ENCODE measurements around the gene SOWAHC. TPM values are rescaled to one million over a fixed set of nuclear protein-coding genes. Genes with fewer than 3 reads are reported as not detected.
"Not testable (repeated sequence)": the region's sequence is repeated elsewhere in the genome, so short reads cannot be mapped to it uniquely, and the experiment has no call there.

SOWAHC gene
- total RNA-seq, 2 experiments from 2014 or later: 0.97 to 1.0 TPM

DNA sequence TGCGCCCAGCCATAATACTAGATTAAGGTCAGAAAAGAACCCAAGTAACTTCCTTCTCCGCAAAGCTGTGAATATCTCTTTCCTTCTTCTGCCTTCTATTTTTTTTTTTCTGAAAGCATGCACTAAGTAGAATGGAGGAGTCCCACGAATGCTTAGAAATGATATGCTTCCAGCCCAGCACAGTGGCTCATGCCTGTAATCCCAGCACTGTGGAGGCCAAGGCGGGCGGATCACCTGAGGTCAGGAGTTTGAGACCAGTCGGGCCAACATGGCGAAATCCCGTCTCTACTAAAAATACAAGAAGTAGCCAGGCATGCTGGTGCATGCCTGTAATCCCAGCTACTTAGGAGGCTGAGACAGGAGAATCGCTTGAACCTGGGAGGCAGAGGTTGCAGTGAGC lies 25.8 kb downstream of the SOWAHC start:
- CTCF ChIA-PET, DNase-seq, H3K27me3 Mint-ChIP-seq, POLR2A ChIA-PET, H3K9me3 Mint-ChIP-seq, H3K27ac Mint-ChIP-seq, H3K4me3 Mint-ChIP-seq, H3K36me3 Mint-ChIP-seq: not testable (repeated sequence)
- intact Hi-C loops (cut with micrococcal nuclease): loop anchor here (2.0 kb wide), 1 partner anchor 53 kb away; no protein-coding TSS in a partner anchor
- H3K4me1 Mint-ChIP-seq (ENCODE audit: low read depth): peaks cover 16% of the 10 kb centered on the region

- H3K27me3 Mint-ChIP-seq: peaks cover 5% of the 10 kb centered on the region
- no peaks in the 10 kb centered on the region for H3K4me1 Mint-ChIP-seq (ENCODE audit: low read depth)
- no peak overlapping the region for H3K4me3 Mint-ChIP-seq
- no peaks in the 10 kb centered on the region for H3K9me3 Mint-ChIP-seq
- H3K27ac Mint-ChIP-seq: no peak overlapping the region
- no peak for DNase-seq
- no peaks in the 10 kb centered on the region for H3K36me3 Mint-ChIP-seq
- CTCF ChIA-PET: interaction anchor here (0.6 kb wide), 1 partner anchor 98 kb away, joined by 3 read pairs; no protein-coding TSS in a partner anchor
- intact Hi-C loops (cut with micrococcal nuclease): no loop called here
- POLR2A ChIA-PET: no interaction called here
These were observed 30.6 kb downstream of the SOWAHC start for GRCh38 chr2:109644571-109645275.

- H3K27me3 Mint-ChIP-seq: peaks cover 10% of the 10 kb centered on the region
- CTCF ChIA-PET: no interaction called here
These were observed 31.4 kb downstream of the SOWAHC start for GRCh38 chr2:109645412-109646184.

GRCh38 chr2:109646961-109647360 lies 32.8 kb downstream of the SOWAHC start:
- CTCF ChIA-PET: no interaction called here
- intact Hi-C loops (cut with micrococcal nuclease): no loop called here
- H3K27me3 Mint-ChIP-seq: peaks cover 13% of the 10 kb centered on the region
- H3K4me1 Mint-ChIP-seq (ENCODE audit: low read depth): no peaks in the 10 kb centered on the region
- no peaks in the 10 kb centered on the region for H3K9me3 Mint-ChIP-seq
- POLR2A ChIA-PET: no interaction called here
- H3K36me3 Mint-ChIP-seq: no peaks in the 10 kb centered on the region
- H3K4me3 Mint-ChIP-seq: no peak overlapping the region
- H3K27ac Mint-ChIP-seq: no peak overlapping the region
- no peak for DNase-seq

More at GRCh38 chr2:109645412-109646184, 31.4 kb downstream of the SOWAHC start:
- DNase-seq: no peak
- Mint-ChIP-seq H3K36me3 (no peaks in the 10 kb centered on the region), H3K27ac (no peak overlapping the region), H3K4me1 (ENCODE audit: low read depth) (no peaks in the 10 kb centered on the region), H3K4me3 (no peak overlapping the region), H3K9me3 (no peaks in the 10 kb centered on the region)
- POLR2A ChIA-PET: interaction anchor here (0.6 kb wide), 1 partner anchor 52 kb away, joined by 4 read pairs; no protein-coding TSS in a partner anchor
- intact Hi-C loops (cut with micrococcal nuclease): no loop called here

DNA sequence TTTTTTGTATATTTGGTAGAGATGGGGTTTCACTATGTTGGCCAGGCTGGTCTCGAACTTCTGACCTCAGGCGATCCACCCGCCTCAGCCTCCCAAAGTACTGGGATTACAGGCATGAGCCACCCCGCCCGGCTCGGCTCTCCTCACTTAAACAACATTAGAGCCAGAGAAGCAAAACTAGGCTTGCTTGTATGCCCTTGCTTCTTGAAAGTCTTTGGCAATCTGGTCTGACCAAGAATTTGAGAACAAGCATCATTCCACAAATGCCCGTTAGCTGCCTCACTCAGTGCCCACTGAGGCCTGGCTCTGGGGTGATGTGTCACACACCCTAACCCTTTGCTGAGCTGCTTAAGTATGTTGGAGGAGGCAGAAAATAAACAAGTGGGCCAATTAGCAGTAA lies 33.5 kb downstream of the SOWAHC start:
- ChIA-PET POLR2A (no interaction called here), CTCF (no interaction called here)
- Mint-ChIP-seq H3K27me3 (peaks cover 13% of the 10 kb centered on the region), H3K9me3 (no peaks in the 10 kb centered on the region), H3K4me1 (ENCODE audit: low read depth) (no peaks in the 10 kb centered on the region), H3K27ac (no peak overlapping the region), H3K36me3 (no peaks in the 10 kb centered on the region), H3K4me3 (no peak overlapping the region)
- no peak for DNase-seq
- intact Hi-C loops (cut with micrococcal nuclease): no loop called here

DNA sequence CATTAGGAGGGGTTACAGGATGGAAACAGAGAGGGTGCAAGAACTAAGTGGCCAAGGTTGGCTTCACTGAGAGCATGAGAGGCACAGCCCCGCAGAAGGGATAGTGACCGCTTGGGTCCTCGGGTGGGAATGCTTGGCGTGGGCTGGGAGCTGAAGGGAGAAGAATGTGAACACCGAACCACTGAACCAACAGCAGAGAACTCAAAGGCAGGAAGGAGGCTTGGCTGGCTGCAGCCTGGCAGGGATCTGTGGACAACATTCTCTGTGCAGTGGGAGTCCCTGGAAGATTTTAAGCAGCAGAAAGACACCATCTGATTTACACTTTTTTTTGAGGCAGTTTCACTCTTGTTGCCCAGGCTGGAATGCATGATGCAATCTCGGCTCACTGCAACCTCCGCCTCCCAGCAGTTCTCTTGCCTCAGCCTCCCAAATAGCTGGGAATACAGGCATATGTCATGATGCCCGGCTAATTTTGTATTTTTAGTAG lies 33.9 kb downstream of the SOWAHC start:
- H3K27me3 Mint-ChIP-seq: peaks cover 16% of the 10 kb centered on the region
- POLR2A ChIA-PET: no interaction called here
- no peaks in the 10 kb centered on the region for H3K9me3 Mint-ChIP-seq
- CTCF ChIA-PET: interaction anchor here (0.6 kb wide), 1 partner anchor 78 kb away, joined by 3 read pairs; no protein-coding TSS in a partner anchor
- no peaks in the 10 kb centered on the region for H3K4me1 Mint-ChIP-seq (ENCODE audit: low read depth)
- intact Hi-C loops (cut with micrococcal nuclease): no loop called here
- no peaks in the 10 kb centered on the region for H3K36me3 Mint-ChIP-seq
- no peak for DNase-seq
- H3K27ac Mint-ChIP-seq: no peak overlapping the region
- no peak overlapping the region for H3K4me3 Mint-ChIP-seq

DNA sequence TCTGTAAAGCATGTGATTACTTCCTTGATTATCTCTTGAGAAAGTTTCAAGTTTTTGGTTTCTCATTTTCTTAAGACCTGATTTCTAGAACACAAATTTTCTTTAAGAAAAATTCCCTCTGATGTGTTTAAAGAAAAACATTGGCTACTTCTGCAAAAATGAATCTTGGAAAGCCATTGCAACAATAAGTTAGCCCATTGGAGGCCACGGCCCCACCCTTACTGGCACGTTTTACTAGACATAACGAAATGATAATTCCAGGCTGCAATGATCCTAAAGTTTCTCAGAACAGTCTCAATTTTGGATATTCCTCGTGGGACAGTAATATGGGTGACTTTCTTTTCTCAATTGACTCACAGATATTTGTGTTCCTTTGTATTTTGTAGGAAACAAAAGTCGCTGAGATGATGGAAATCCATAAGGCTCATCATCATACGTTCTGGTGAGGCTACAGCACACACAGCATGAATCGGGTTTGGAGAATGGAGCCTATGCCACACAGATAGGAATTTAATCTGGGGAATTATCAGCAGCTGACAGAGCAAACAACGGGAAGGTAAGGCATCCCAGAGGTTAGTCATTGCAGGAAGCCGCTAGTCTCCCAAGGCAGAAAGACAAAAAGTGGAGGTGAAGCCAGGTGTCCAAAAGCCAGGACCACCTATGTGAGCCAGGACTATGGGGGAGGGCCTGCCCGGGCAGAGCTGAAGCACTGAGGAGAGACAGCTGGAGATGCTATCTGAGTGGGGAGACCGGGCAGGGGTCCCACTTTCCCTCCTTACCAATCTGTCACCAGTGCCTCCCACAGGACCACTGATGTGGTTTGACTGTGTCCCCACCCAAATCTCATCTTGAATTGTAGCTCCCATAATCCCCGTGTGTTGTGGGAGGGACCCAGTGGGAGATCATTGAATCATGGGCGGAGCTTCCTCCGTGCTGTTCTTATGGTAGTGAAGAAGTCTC lies 35.9 kb downstream of the SOWAHC start:
- Mint-ChIP-seq H3K27ac (no peak overlapping the region), H3K4me1 (ENCODE audit: low read depth) (no peaks in the 10 kb centered on the region), H3K27me3 (peaks cover 18% of the 10 kb centered on the region), H3K9me3 (no peaks in the 10 kb centered on the region), H3K36me3 (no peaks in the 10 kb centered on the region), H3K4me3 (no peak overlapping the region)
- DNase-seq: no peak
- ChIA-PET CTCF (no interaction called here), POLR2A (no interaction called here)
- intact Hi-C loops (cut with micrococcal nuclease): no loop called here

DNA sequence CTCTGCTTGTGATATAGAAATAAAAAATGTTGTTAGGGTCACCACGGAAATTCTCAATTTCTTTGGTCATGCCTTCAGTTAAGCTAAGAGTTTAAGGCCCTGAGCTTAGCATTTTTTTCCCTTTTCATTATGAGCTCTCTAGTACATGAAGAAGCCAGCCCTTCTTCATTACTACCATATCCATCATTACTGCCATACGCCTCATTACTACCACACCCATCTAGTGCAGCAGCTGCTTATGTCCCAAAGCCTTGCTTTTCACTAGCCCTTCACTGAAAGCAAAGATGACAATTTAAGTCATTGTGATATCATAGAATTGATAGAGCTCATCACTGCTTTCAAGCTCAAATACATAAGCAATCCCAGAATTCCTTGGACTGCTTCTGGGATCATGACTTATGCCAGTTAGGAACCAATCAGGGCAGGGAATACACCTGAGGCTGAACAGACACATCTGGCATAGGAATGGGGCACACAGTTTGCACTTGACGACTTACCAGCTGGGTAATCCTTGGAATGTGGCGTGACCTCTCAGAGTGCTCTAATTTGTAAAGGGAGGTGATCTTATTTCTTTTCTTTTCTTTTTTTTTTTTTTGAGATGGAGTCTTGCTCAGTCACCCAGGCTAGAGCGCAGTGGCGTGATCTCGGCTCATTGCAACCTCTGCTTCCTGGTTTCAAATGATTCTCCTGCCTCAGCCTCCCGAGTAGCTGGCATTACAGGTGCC lies 40.3 kb downstream of the SOWAHC start:
- Mint-ChIP-seq H3K4me1 (ENCODE audit: low read depth) (no peaks in the 10 kb centered on the region), H3K9me3 (no peaks in the 10 kb centered on the region), H3K4me3 (no peak overlapping the region), H3K27ac (no peak overlapping the region), H3K36me3 (no peaks in the 10 kb centered on the region), H3K27me3 (peaks cover 14% of the 10 kb centered on the region)
- DNase-seq: no peak
- intact Hi-C loops (cut with micrococcal nuclease): no loop called here
- CTCF ChIA-PET: no interaction called here
- POLR2A ChIA-PET: no interaction called here

- no peak overlapping the region for H3K4me3 Mint-ChIP-seq
- ChIA-PET POLR2A (no interaction called here), CTCF (no interaction called here)
- H3K27me3 Mint-ChIP-seq: peaks cover 8% of the 10 kb centered on the region
- DNase-seq: no peak
- no peaks in the 10 kb centered on the region for H3K9me3 Mint-ChIP-seq
- intact Hi-C loops (cut with micrococcal nuclease): no loop called here
- H3K36me3 Mint-ChIP-seq: no peaks in the 10 kb centered on the region
- no peaks in the 10 kb centered on the region for H3K4me1 Mint-ChIP-seq (ENCODE audit: low read depth)
- no peak overlapping the region for H3K27ac Mint-ChIP-seq
These were observed 41.1 kb downstream of the SOWAHC start for GRCh38 chr2:109655287-109655686.

DNA sequence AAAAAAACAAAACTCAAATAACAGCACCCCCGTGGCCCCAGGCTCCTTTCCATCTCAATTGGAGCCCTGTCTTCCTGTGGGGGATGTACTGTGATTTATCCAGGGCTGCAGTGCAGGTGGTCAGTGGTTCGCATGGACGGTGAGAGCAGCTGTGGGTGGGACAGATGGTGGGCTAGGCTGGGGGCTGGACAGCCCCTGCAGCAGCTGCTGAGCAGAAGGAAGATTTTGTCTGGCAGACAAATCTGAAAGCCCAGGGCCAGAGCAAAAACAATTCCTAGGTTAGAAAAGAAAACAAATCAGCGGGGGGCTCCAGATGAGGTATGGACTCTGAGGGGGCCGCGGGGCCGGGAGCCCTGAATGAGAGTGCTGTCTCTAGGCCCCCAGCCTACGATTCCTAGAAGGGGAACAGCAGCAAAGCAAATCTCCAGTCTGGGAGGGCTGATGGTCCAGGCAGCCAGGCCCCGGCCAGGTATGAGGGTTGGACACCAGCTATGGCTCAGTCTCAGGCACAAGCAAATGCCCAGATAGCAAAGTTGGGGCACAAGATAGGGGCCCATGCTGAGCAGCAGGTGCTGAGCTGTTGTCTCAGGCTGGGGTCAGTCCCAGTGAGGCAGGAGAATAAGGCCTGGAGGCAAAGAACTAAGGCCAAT lies 45.4 kb downstream of the SOWAHC start:
- ChIA-PET POLR2A (no interaction called here), CTCF (interaction anchor here (0.7 kb wide), 1 partner anchor 25 kb away, joined by 3 read pairs; no protein-coding TSS in a partner anchor)
- Mint-ChIP-seq H3K27ac (no peak overlapping the region), H3K27me3 (peaks cover 12% of the 10 kb centered on the region), H3K4me3 (no peak overlapping the region), H3K36me3 (no peaks in the 10 kb centered on the region), H3K9me3 (no peaks in the 10 kb centered on the region), H3K4me1 (ENCODE audit: low read depth) (no peaks in the 10 kb centered on the region)
- intact Hi-C loops (cut with micrococcal nuclease): no loop called here
- DNase-seq: no peak
